K562 (cell line): ENCODE data around the gene WDHD1. TPM values are rescaled to one million over a fixed set of nuclear protein-coding genes. Genes with fewer than 3 reads are reported as not detected.

Source experiments
- ASH1L ChIP-seq: fragments of 450-650 bp; IDR thresholded peaks from 2 replicates; pipeline ENCODE4 v1.6.1; 2018; ENCODE audit warnings: borderline replicate concordance, mild to moderate bottlenecking, low read depth; ENCODE audit not compliant: partially characterized antibody
- BMI1 ChIP-seq: fragments of 150-350 bp; IDR thresholded peaks from 2 replicates; pipeline ENCODE4 v1.6.1; 2014; ENCODE audit warnings: low read length
- E2F5 ChIP-seq: sonication (generic); formaldehyde crosslinking; IDR thresholded peaks from 2 replicates; pipeline ENCODE4 v1.8.0; 2022; ENCODE audit warnings: mild to moderate bottlenecking, missing genetic modification reagents
- ELF2 ChIP-seq: fragments of 250-450 bp; sonication (Bioruptor Pico); IDR thresholded peaks from 2 replicates; pipeline ENCODE4 v1.5.0; 2021; ENCODE audit warnings: mild to moderate bottlenecking
- EP300 ChIP-seq: IDR thresholded peaks from 2 replicates; pipeline ENCODE4 v1.6.1; 2012; ENCODE audit warnings: low read length, improper control_type of control experiment
- HDAC6 ChIP-seq: IDR thresholded peaks from 2 replicates; pipeline ENCODE4 v1.6.1; 2012; ENCODE audit warnings: low read depth, mild to moderate bottlenecking, control low read depth, inconsistent platforms, low read length, moderate library complexity
- JUND ChIP-seq, 2 experiments: IDR thresholded peaks; 2 replicates in 1 of 2; 3 replicates in 1 of 2; pipeline ENCODE4 v1.6.1; 2011; ENCODE audit warnings: borderline replicate concordance in 2 of 2, low read depth in 2 of 2, low read length in 2 of 2, improper control_type of control experiment in 1 of 2, missing biosample characterization in 1 of 2, missing genetic modification characterization in 1 of 2, missing genetic modification reagents in 1 of 2
- KDM5B ChIP-seq: fragments of 200-600 bp; sonication (generic); IDR thresholded peaks from 2 replicates; pipeline ENCODE4 v1.6.1; 2012; ENCODE audit warnings: low read depth, mild to moderate bottlenecking, moderate library complexity, low read length, control low read depth, inconsistent platforms; ENCODE audit not compliant: insufficient replicate concordance
- KLF10 ChIP-seq: fragments of 250-450 bp; sonication (Bioruptor Pico); IDR thresholded peaks from 2 replicates; pipeline ENCODE4 v1.6.1; 2021; ENCODE audit warnings: matching md5 sums
- MCM2 ChIP-seq: fragments of 450-650 bp; IDR thresholded peaks from 2 replicates; pipeline ENCODE4 v1.6.1; 2017; ENCODE audit warnings: low read depth, mild to moderate bottlenecking
- NFIC ChIP-seq: fragments of 450-650 bp; IDR thresholded peaks from 2 replicates; pipeline ENCODE4 v1.6.1; 2017; ENCODE audit warnings: mild to moderate bottlenecking, inconsistent platforms
- RFX1 ChIP-seq: fragments of 450-650 bp; IDR thresholded peaks from 2 replicates; pipeline ENCODE4 v1.6.1; 2016; ENCODE audit warnings: mild to moderate bottlenecking, moderate library complexity
- RNF2 ChIP-seq: sonication (generic); IDR thresholded peaks from 2 replicates; pipeline ENCODE4 v1.6.1; 2016
- SETDB1 ChIP-seq: IDR thresholded peaks from one replicate; pipeline ENCODE4 v1.6.1; 2012; ENCODE audit warnings: low read length, control low read depth, inconsistent platforms
- STAG1 ChIP-seq: sonication (generic); formaldehyde crosslinking; IDR thresholded peaks from 2 replicates; pipeline ENCODE4 v1.5.0; 2020; ENCODE audit warnings: missing genetic modification reagents, borderline replicate concordance
- TFAM ChIP-seq: fragments of 250-450 bp; sonication (Bioruptor Pico); conservative IDR thresholded peaks from 2 replicates; pipeline ENCODE4 v1.5.0; 2021; ENCODE audit warnings: mild to moderate bottlenecking, moderate library complexity
- WHSC1 ChIP-seq: IDR thresholded peaks from one replicate; pipeline ENCODE4 v1.6.1; 2012; ENCODE audit warnings: low read length, control low read depth, inconsistent platforms
- ZNF140 ChIP-seq: fragments of 250-450 bp; sonication (Bioruptor Pico); IDR thresholded peaks from 2 replicates; pipeline ENCODE4 v1.8.0; 2021; ENCODE audit warnings: moderate library complexity, mild to moderate bottlenecking, inconsistent platforms
- ZNF217 ChIP-seq: sonication (generic); formaldehyde crosslinking; IDR thresholded peaks from 2 replicates; pipeline ENCODE4 v1.8.0; 2022; ENCODE audit warnings: mild to moderate bottlenecking, missing genetic modification reagents
- polyA plus RNA-seq, 8 experiments: library from polyadenylated mRNA; depleted of rRNA in 4 of 8; stranded (reverse) in 5 of 8; unstranded in 3 of 8; fragments of >200 nt; fragmentation: Nextera tagmentation in 2 of 8; fragmentation: Illumina TruSeq in 1 of 8; extraction: Ambion mirVana in 2 of 8; extraction: Trizol in 1 of 8; gene quantifications; 2 replicates each; pipeline versions ENCODE4 v1.2.1 to v1.2.3, GENCODE V29; 2011 to 2014; ENCODE audit warnings: inconsistent platforms in 1 of 8, missing spikeins in 1 of 8
- total RNA-seq, 7 experiments: library from RNA; depleted of rRNA in 6 of 7; stranded (reverse); fragments of >200 nt in 6 of 7; fragmentation: Illumina TruSeq in 2 of 7; extraction: Trizol in 2 of 7; gene quantifications; 2 replicates each; pipeline versions ENCODE4 v1.2.1 to v1.2.3, GENCODE V29; 2011 to 2021; ENCODE audit warnings: low replicate concordance in 1 of 7
- TF ChIP-seq, protein P1 (sequence below): fragments of 250-450 bp; sonication (Bioruptor Pico); IDR thresholded peaks from 2 replicates; pipeline ENCODE4 v1.8.0; 2022; ENCODE audit warnings: moderate library complexity, mild to moderate bottlenecking, inconsistent platforms
- TF ChIP-seq, protein P2 (sequence below), 2 experiments: fragments of 450-650 bp in 1 of 2; IDR thresholded peaks; 2 replicates each; pipeline ENCODE4 v1.6.1; 2011 to 2017; ENCODE audit warnings: low read depth in 2 of 2, antibody characterized with exemption in 1 of 2, borderline replicate concordance in 1 of 2, low read length in 1 of 2, mild to moderate bottlenecking in 1 of 2, mixed read lengths in 1 of 2; ENCODE audit not compliant: control insufficient read depth in 1 of 2
- TF ChIP-seq, protein P3 (sequence below), 2 experiments: fragments of 250-450 bp in 1 of 2; fragments of 450-650 bp in 1 of 2; sonication (Bioruptor Pico) in 1 of 2; IDR thresholded peaks; 2 replicates each; pipeline versions ENCODE4 v1.6.1 to v1.8.0; 2016 to 2021; ENCODE audit warnings: mild to moderate bottlenecking in 2 of 2, moderate library complexity in 2 of 2, missing compliant biosample characterization in 1 of 2, missing genetic modification characterization in 1 of 2

WDHD1 gene
- total and polyA plus RNA-seq, 9 of the 15 experiments (the other 6 are each of a cell fraction or from before 2014, with no cell fraction given) = 11.7 to 39.1 (median 30.0) TPM

DNA sequence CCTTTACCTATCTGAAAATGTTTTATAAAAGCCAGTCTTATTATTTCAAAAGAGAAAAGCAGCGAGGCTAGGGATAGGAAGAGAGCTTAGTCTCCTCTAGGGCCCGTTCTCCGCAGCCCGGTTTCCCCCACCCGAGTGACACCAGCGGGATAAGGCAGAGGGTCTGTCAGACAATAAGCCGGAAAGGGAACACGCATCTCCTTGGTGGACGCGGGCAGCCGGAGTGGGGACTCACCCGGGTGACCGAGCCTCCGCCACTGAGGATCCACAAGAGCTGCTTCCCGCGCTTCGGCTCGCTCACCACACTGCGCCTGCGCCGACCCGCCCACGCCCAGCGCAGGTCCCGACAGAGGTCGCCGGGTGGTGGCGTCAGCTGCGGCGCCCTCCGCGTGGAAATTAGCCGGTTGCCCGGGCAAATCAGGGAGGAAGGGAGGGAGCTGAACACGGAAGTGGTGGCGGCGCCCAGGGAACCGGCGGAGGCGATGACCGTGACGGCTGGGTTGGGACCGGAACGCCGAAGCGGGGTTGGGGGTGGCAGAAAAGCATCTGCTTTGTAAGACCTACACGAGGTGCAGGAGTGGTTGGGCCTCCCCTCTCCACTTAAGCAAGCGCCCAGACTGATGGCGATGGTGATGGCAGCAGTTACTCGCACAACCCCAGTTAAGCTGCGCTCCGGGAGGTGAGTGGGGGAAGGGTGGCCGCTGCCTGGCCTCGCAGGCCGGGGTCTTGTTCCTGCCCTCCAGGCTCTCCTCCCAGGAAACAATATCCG, at the start of gene WDHD1, which contains the start of gene SOCS4 (continued):
- TF ChIP-seq SETDB1 (no peak), JUND (IDR thresholded peaks at IDR 0.05; ENCODE audit: borderline replicate concordance, low read depth, low read length) (peak; percentile 64), JUND (tag; IDR thresholded peaks at IDR 0.05; ENCODE audit: borderline replicate concordance, low read depth, low read length) (no peak; the same call in 2 of the 3 replicates), BMI1 (no peak), RFX1 (peak; percentile 78), MCM2 (no peak), ASH1L (no peak), KLF10 (CRISPR knock-in tag) (no peak), ELF2 (CRISPR knock-in tag) (peak; percentile 95), NFIC (no peak), KDM5B (peak; percentile 74), E2F5 (CRISPR knock-in tag) (0 out of 2 replicates have a peak, but pooled peaks have one; percentile 59), HDAC6 (no peak), TFAM (CRISPR knock-in tag) (no peak), RNF2 (no peak), ZNF217 (CRISPR knock-in tag) (no peak), EP300 (no peak), ZNF140 (CRISPR knock-in tag) (no peak), STAG1 (CRISPR knock-in tag) (no peak), WHSC1 (no peak)
- TF ChIP-seq, protein P1, sequence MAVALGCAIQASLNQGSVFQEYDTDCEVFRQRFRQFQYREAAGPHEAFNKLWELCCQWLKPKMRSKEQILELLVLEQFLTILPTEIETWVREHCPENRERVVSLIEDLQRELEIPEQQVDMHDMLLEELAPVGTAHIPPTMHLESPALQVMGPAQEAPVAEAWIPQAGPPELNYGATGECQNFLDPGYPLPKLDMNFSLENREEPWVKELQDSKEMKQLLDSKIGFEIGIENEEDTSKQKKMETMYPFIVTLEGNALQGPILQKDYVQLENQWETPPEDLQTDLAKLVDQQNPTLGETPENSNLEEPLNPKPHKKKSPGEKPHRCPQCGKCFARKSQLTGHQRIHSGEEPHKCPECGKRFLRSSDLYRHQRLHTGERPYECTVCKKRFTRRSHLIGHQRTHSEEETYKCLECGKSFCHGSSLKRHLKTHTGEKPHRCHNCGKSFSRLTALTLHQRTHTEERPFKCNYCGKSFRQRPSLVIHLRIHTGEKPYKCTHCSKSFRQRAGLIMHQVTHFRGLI (CRISPR knock-in tag) = no peak
- TF ChIP-seq, protein P2, sequence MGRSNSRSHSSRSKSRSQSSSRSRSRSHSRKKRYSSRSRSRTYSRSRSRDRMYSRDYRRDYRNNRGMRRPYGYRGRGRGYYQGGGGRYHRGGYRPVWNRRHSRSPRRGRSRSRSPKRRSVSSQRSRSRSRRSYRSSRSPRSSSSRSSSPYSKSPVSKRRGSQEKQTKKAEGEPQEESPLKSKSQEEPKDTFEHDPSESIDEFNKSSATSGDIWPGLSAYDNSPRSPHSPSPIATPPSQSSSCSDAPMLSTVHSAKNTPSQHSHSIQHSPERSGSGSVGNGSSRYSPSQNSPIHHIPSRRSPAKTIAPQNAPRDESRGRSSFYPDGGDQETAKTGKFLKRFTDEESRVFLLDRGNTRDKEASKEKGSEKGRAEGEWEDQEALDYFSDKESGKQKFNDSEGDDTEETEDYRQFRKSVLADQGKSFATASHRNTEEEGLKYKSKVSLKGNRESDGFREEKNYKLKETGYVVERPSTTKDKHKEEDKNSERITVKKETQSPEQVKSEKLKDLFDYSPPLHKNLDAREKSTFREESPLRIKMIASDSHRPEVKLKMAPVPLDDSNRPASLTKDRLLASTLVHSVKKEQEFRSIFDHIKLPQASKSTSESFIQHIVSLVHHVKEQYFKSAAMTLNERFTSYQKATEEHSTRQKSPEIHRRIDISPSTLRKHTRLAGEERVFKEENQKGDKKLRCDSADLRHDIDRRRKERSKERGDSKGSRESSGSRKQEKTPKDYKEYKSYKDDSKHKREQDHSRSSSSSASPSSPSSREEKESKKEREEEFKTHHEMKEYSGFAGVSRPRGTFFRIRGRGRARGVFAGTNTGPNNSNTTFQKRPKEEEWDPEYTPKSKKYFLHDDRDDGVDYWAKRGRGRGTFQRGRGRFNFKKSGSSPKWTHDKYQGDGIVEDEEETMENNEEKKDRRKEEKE (IDR thresholded peaks at IDR 0.05; ENCODE audit: borderline replicate concordance in 1 of 2, control insufficient read depth in 1 of 2, low read depth in 2 of 2, low read length in 1 of 2) = 0 out of 4 replicates have a peak, but pooled peaks of 1 of the 2 experiments have one; percentile 8
- TF ChIP-seq, protein P3, sequence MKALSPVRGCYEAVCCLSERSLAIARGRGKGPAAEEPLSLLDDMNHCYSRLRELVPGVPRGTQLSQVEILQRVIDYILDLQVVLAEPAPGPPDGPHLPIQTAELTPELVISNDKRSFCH (CRISPR knock-in tag; IDR thresholded peaks at IDR 0.05) = no peak
- TF ChIP-seq, protein P3 (tag; IDR thresholded peaks at IDR 0.05) = peak; percentile 57; the same call in 1 of the 2 replicates
